Kidney tubule cell (primary cell): Measurements from ENCODE around the gene GRIP1.

ENCODE experiments used
- DNase-seq: peaks from one replicate; pipeline ENCODE4 v3.0.0-alpha.2; 2018; ENCODE audit warnings: low spot score

Gene GRIP1

DNA sequence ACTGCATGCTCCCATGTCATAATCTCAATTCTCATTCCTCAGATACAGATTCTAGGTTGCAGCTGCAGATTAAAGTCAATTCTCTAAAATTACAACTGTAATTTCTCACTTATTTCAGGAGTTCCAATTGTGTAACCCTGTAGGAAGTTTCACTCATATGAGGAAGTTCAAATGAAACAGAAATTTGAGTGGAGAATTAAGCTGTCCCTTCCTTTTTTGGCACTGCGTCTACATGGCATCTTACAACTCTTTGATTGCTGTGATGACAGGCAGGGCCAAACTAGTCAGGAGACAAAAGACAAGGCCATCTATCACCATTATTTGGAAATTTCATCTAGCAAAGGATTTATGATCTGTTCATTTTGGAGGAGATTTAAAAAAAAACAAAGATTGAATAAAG is 13.3 kb upstream of the GRIP1 start:
- no peak for DNase-seq

DNA sequence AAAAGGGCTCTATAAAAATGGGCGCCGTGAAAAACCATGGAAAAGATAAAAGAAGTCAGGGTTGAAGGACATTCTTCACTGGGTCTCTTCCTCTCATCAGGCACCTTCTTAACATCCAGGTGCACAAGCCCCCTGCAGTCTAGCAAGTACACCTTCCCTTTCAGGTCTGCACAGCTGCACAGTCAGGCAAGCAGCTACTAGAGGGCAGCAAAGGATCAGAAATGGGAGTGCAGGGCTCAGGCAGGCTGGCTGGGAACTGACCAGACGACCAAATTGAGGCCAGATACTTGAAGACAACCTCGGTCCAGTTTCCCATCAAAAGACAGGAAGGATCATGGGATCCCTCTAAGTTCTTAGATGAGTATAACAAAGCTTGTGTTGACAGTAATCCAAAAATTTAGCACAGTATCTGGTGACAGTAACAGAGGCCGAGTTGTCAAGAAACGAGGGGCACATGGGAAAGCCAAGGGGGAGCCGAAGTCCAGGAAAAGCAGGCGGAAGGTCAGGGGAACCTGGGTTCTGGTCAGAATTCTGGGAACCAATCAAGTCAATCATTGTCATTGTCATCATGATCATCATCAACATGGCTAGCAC is 10.1 kb upstream of the GRIP1 start:
- DNase-seq, result peak; percentile 63

DNA sequence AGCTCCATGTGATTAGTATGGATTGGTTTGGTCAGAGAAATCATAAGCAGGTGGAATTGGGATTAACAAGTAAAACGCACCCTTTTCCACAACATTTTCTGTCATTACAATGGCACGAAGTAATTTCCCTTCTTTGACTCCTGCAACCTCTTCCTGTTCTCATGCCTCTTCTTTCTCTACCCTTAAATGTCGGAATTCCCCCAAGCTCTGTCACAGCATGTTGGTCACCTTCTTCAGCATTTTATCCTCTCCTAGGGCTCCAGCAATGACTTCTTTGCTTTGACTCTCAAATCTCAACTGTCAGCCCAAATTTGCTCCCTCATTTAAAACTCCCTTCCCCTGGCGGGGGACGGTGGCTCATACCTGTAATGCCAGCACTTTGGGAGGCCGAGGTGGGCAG is 5.3 kb upstream of the GRIP1 start:
- peak; percentile 49 for DNase-seq

DNA sequence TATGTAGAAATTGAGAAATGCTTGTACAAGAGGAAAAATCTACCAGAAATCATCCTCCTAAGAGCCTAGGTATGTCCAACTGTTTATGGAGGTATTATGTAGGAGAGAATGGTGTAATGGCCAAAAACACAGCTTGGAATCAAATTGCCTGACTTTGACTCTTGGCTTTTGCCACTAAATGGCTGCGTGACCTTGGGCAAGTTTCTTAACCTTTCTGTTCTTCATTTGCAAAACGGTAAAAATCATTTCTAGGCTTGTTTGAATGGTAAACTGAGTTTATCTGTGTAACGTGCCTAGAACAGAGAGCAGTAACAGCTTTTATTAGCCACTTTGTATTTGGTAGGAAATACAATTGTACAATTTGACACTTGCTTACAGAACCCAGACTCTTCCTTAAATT is 4.9 kb upstream of the GRIP1 start:
- no peak for DNase-seq

DNA sequence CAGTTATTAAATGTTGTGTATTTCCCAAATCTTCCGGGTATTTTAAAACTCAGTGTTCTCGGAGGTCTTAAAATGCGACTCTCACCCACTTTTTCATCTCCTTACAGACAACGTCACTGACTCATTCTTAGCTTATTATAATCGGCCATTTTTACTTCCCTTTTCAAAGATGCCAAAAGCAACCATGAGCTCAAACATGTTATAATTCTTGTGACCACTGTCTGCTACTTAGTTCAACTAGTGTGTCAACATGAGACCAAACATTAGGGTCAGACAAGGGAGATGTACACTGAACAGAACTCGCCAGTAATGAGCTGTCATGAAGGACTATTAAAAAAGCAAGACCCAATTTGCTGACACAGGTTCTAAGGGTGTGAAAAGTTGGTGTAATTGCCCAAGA is 4.2 kb upstream of the GRIP1 start:
- no peak for DNase-seq

DNA sequence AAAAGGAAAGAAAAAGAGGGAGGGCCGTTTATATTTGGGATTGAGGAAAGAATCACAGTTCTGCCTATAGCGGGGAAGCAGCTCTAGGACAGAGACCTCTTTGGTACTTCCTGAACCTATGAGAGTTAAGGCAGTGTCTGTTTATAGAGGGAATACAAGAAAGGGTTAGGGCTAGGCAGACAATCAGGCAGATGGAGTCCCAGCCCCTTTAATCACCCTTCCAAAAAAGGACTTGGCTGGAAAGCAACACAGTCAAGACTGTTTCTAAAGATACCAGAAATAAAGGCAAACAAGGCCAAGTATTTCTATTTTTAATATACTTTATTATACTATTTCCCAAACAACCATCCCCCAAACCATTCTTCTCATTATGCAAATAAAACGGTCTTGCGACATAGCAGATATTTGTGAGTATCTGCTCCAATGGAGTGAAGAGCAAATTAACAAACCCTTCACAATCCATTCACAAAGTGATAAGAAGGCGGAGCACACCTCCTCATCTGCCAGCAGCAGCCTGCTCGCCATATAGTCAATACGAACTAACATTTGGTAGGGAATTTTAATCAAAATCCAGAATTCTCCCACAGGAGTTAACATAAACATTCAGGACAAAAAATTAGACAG is 697 bp upstream of the GRIP1 start:
- no peak for DNase-seq

DNA sequence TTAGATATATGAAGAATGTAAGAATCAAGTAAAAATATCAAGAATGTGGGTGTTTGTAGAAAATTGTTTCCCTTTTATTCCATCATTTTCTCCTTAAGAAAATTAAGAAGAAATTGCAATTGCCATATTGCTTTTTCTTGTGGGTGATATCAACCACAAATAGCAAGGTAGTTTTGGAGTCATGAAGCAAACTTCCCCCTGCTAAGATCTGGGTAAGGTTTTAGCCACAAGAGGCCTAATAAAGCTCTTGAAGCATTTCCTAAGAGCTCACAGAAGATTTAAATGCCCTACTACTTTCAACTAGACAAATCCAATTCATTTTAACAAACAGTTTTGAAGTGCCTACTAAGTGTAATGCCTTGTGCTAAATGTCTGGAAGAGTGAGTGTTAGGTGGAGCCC is 2.6 kb downstream of the GRIP1 start:
- no peak for DNase-seq

DNA sequence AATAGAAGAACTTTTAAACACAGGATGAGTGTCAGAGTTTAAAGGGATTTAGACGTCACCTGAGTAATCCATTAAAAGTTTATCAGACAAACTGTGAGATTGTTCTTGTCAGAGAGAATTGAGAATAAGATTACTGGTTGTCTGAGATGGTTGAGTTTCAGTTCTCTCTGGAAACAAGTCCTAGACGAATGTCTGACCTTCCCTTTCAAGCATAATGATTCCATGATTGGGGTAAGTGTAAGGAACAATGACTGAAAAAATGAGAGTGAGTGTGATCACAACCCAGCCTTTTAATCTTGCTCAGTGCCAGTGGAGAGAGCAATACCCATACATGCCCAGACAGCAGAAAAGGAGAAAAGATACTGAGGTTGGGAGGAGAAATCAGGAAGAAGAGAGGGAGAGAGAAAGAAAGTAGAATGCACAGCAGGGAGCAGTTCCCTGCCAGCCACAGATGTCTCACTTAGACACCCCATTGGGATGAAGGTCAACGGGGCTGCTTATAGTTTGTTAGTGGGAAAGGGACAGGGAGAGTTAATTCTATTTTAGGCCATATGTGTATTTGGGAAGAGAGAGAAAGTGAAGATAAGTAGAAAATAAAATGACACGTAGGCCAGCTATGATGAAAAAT is 4.3 kb downstream of the GRIP1 start:
- DNase-seq, result no peak

DNA sequence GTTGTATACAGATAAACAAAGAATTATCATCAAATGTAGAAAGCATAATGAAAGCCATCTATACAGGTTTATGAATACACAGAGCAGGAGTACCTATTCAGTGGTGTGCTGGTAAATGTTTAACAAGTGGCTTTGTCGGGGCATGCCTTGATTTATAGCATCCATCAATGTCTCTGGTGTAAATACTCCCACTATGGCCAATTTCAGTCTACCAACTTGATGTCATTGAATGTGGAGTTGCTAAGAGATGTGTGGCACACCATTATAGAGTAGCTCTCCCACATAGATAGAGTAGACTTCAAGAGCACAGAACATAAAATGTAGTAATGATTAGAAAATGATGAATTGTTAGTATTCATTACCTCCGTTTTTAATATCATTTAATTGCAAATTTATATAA is 9.3 kb downstream of the GRIP1 start:
- DNase-seq, result peak; percentile 13

DNA sequence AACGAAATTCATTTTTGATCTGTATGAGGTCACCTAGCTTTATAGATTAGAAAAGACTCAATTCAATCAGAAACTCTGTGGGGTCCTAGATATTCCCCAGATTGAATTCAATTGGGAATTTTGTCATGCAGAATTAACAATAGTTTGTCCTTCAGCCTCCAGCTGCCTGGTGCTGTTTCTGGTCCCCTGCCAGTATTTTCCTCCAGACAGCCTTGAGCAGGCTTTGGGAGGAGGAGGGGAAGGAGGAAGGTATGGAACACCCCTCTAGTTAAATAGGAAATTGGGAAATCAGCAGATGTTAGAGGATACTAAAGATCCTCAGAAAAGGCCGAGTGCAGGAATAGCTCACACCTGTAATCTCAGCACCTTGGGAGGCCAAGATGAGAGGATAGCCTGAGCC is 10.6 kb downstream of the GRIP1 start:
- no peak for DNase-seq

DNA sequence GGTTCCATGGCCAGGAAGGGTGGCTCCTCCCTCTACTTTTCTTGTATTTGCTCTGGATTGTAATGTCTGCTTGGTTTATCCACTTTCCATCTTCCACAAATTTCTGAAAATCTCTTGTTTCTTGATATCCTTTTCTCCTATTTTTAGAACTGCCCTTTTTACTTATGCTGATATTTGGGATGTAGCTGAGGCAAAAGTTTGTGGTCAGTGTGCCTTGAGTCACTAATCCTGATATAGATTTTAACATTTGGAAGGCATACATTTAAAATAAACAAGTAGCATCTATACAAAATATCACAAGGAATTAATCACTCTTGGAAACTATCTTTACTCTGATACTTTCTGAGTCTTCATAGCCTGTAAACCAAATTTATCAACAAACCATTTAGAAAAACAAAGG is 11.0 kb downstream of the GRIP1 start:
- DNase-seq, result no peak

DNA sequence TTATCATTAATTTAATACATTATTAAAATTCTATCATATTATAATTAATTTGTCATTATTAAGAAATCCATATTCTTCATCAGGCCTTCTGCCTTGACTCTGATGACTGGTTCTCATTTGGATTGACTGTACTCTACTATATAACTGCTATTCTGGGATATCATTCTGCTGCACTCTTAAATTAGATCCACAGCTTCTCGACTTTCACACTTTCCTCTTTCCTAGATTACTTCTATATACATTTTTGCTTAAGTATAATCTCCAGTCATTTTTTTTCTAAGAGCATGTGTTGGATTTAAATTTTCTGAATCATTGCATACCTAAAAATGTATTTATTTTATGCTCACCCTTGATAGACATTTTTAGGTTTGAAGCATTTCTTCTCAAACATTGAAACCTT is 12.4 kb downstream of the GRIP1 start:
- no peak for DNase-seq

DNA sequence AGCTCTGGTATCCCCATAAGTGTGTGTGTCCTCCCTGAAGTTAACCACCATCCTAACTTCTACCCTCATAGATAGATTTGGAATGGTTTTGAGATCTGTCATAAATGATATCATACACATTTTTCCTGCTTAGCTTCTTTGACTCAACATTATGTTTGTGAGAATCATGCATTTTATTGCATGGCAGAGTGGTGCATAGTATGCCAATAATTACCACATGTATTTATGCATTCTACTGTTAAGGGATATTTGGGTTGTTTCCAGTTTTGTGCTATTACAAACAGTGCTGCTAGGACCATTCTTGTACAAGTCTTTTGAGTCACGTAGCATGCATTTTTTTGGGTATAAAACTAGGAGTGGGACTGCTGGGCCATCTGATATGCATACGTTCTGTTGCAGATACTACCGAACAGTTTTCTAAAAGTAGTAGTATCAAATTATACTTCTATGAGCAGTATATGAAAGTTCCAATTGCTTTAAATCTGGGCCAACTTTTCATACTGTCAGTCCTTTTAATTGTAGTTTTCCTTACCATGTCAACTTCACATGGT is 13.4 kb downstream of the GRIP1 start:
- peak; percentile 1 for DNase-seq

DNA sequence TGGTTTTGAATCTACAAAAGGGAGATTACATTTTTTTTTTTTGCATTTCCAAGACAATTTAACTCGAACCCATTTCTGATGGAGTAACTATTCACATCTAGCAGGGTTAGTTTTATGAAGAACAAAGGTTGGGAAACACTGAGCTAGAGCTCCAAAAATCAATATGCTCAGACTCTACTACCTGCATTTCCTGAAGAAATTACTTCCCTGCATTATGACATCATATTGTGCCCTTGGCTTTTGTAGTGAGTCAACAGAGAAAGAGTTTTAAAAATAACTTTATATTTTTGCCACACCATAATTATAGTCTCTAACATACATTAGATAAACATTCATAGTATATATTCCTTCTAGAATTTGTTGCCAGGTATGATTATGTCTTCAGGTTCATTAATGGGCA is 14.8 kb downstream of the GRIP1 start:
- DNase-seq, result no peak

DNA sequence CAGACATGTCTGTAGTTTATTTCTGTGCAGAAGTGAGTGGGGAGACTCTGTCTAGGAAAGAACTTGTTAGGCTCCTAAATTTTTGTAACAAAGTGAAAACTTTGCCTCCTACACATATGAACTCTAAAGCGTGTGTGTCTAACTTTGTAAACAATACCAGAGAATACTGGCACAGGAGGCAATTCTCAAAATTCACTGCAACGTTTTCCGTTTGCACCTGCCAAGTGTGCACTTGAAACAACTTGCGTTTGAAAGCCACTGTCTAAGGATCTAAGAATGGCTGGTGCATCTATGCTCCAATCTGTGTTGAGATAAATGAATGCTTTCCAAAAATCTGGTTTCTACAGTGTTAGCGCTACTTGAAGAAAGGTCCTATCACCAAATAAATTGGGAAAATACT is 15.3 kb downstream of the GRIP1 start:
- no peak for DNase-seq

DNA sequence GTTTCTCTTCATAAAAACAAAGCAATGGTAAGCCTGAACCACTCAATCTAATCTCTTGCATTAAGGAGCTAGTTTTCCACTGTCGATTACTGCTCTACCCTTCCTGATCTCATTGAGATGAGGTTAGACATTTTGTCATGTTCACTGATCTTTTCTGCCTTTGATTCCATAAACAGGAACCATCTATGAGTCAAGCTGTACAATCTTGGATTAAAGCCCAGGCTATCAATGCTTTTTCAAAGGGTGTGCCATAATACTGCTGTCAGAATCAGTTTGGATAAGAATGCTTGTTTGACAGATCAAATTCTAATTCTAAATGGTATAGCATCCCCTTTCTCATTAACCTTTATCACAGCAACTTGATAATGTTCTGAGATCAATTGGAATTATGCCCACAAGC is 16.1 kb downstream of the GRIP1 start:
- DNase-seq, result peak; percentile 59

DNA sequence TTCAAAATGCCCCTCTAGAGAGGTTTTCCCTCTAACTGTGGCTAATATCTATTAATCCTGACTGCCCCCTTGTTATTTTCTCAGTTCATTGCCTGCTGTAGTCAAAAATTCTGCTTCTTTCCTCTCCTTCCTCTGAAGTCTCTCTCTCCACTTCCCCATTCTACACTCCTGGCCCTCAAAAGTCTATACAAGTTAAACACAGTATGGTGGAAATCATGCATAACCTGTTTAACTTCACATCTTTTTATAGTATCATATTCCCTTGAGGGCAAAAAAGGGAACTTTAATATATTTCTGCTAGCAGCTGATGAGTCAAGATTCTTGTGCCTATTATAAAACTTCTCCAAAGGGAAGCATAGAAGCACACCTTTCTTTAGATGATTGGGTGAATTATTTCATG is 16.7 kb downstream of the GRIP1 start:
- DNase-seq, result peak; percentile 4

DNA sequence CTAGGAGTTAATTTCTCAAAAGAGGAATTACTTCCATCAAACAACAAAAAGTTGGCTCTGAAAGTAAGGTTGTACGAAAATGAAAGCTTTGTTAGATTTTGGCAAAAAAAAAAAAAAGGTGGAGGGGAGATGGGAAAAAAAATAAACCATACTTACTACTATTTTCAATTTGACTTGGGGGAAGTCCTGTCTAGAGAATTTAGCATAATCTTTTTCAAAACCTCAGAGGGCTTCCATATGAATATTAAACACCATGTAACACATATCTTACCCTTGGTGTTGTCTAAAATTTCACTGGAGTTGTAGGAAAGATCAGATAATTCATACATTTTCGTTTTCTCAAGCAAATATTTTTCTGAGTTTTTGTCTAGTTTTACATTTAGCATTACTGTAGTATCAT is 17.5 kb downstream of the GRIP1 start:
- DNase-seq, result no peak

DNA sequence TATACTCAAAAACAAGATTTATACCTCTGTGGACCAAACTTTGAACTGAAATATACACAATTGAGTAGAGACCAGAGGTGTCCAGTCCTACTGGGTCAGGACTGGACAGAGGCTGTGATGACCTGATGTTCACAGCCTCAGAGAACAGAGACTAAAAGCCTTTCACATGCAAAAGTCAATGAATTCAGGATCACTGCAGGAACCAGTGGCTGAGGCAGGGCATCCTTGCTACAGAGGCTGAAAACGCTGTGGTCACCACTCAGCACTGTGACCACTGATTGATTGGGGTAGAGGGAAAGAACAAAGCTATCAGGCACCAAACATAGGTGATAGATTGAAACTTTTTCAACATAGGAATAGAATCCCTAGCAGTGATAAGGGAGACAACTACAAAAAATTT is 25.1 kb downstream of the GRIP1 start:
- DNase-seq, result no peak

DNA sequence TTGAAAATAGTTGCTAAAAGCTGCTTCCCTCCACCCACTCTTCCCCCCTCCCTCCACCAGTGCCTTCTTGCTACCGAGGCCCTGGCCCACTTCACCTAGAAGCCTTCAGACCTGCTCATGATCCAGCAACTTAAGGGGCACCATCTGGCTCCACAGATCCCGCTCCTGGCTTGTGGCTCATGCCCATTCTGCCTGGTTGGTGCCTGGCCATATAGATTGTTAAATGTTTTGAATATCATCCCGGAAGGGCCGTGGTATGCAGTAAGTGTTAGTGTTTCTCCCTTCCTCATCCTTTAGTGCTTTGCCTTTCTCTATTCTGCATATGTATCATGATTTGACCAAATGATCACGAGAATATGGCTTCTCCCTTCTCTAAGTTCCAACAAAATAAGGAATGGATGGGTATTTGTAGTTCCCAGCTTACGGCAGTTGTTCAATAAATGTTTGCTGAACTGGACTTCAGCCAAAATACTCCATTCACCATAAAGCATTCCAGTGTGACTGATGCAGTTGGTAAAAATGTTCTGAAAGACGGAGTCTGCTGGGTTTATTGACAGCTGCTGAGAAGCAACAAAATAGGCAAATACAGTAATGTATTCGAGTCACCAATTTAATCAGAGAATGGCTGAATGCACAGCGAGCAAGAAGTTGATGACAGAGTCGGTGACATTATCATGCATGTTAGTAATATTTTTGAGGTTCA is 30.7 kb downstream of the GRIP1 start:
- DNase-seq, result peak; percentile 81

DNA sequence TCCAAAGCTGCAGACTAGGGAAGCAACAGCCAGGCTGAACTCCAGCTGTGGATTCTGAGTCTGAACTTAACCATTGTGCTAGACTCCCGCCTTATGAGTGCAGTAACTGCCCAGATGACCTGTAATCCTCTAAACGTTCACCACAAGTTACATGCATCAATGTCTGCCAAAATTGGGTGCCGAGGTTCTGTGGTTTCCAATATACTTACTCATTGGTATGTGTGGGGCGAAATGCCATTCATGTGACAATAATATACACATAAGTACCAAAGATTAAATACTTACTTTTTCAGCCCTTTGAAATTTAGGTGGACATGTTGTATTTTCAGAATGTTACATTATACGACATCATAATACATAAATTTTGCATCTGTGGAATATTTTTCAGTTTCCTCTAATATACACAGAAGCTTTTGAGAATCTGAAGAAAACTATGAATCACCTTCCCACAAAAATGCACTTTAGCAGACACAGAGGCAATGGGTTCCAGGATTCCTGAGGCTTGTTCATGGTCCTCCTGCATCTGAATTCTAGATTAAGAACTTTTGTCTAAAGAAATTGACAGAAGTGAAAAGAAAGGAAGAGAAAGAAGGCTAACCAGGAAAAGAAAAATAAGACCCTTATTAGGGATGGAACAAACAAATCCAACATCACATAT is 31.7 kb downstream of the GRIP1 start:
- DNase-seq, result peak; percentile 97

DNA sequence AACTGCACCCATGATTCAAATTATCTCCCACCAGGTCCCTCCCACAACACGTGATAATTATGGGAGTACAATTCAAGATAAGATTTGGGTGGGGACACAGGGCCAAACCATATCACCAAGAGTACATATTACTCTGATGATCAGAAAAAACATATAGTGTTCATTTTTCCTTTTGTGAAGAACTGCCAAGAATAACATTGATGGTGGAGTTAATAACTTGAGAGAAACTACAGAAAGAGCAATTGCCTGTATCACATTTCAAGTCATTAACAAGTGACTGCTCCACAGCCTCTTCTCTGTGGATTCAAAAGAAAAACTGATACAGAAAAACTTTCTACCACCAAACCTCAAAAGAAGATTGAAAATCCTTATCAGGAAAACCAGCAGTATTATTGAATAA is 34.7 kb downstream of the GRIP1 start:
- no peak for DNase-seq
